HepG2 (cell line): ENCODE data around the gene BACH1. TPM values are rescaled to one million over a fixed set of nuclear protein-coding genes. Genes with fewer than 3 reads are reported as not detected.

Experiments used
- ATAC-seq: fragments of 200-7000 bp; cut with Tn5 transposase; 3 replicates; pipeline ENCODE4 v1.9.1; 2020; ENCODE audit warnings: mild to moderate bottlenecking, moderate library complexity
- BruUV-seq: library from RNA; stranded (reverse); fragments of 400-500 nt; replicated peaks from 2 replicates; lab custom pipeline; 2021; lab: Mats Ljungman, UMichigan
- CTCF ChIA-PET: fragments of 300-600 bp; formaldehyde crosslinking; extraction: SDS; loops from one replicate; lab custom pipeline; 2021; ENCODE audit warnings: low total read pairs, inconsistent platforms, low intra/inter-chr PET ratio; lab: Yijun Ruan, JAX
- POLR2A ChIA-PET: fragments of 350-600 bp; sonication (Branson Sonifier 250); formaldehyde crosslinking; loops from one replicate; lab custom pipeline; 2020; ENCODE audit warnings: antibody characterized with exemption, inconsistent platforms; lab: Yijun Ruan, JAX
- DNase-seq: peaks from one replicate; pipeline ENCODE4 v3.0.0-alpha.2; 2015; ENCODE audit warnings: low spot score
- FAIRE-seq: peaks from 3 replicates; lab custom pipeline; 2011; peaks lifted over from hg19 to GRCh38; lab: Jason Lieb, UNC
- H2AFZ ChIP-seq: one replicate; pipeline ENCODE4 v1.6.1; 2011; ENCODE audit warnings: low read length, inconsistent platforms
- H3K27ac ChIP-seq: fragments of 300-600 bp; 3 replicates; pipeline ENCODE4 v1.8.0; 2011; ENCODE audit warnings: mixed run types, mild to moderate bottlenecking, mixed read lengths, low read length, inconsistent platforms; ENCODE audit not compliant: insufficient read depth; ENCODE audit errors: extremely low read length
- H3K27me3 ChIP-seq, 2 experiments: fragments of 200-600 bp in 1 of 2; 2 replicates in 1 of 2; 3 replicates in 1 of 2; pipeline versions ENCODE4 v1.6.0 to v1.8.0; 2011; ENCODE audit warnings: low read length in 2 of 2, mild to moderate bottlenecking in 2 of 2, moderate library complexity in 2 of 2, inconsistent platforms in 1 of 2; ENCODE audit not compliant: insufficient read depth in 2 of 2, control insufficient read depth in 1 of 2
- H3K36me3 ChIP-seq, 2 experiments: fragments of 200-600 bp in 1 of 2; replicated peaks in 1 of 2; 2 replicates in 1 of 2; 3 replicates in 1 of 2; pipeline versions ENCODE4 v1.5.1 to v1.8.0; 2011; ENCODE audit warnings: low read length in 2 of 2, inconsistent platforms in 1 of 2; ENCODE audit not compliant: insufficient read depth in 2 of 2, control insufficient read depth in 1 of 2
- H3K4me1 ChIP-seq: 2 replicates; pipeline ENCODE4 v1.5.1; 2012; ENCODE audit warnings: low read length, inconsistent platforms; ENCODE audit not compliant: insufficient read depth
- H3K4me2 ChIP-seq: 2 replicates; pipeline ENCODE4 v1.6.0; 2011; ENCODE audit warnings: low read depth, low read length, inconsistent platforms
- H3K4me3 ChIP-seq, 3 experiments: fragments of 200-600 bp in 1 of 3; sonication (generic), shearing (Covaris generic) in 1 of 3; replicated peaks in 1 of 3; 2 replicates each; pipeline ENCODE4 v1.5.1; 2011 to 2016; ENCODE audit warnings: low read length in 3 of 3, inconsistent platforms in 2 of 3, low read depth in 2 of 3, mild to moderate bottlenecking in 2 of 3, control low read depth in 1 of 3, mixed read lengths in 1 of 3; ENCODE audit not compliant: insufficient read depth in 1 of 3
- H3K79me2 ChIP-seq: one replicate; pipeline ENCODE4 v1.6.1; 2011; ENCODE audit warnings: low read length, inconsistent platforms; ENCODE audit not compliant: insufficient read depth
- H3K9ac ChIP-seq: 2 replicates; pipeline ENCODE4 v1.6.0; 2011; ENCODE audit warnings: mild to moderate bottlenecking, low read depth, low read length, inconsistent platforms; ENCODE audit not compliant: insufficient read depth
- H3K9me3 ChIP-seq: 2 replicates; pipeline ENCODE4 v1.5.1; 2012; ENCODE audit warnings: mild to moderate bottlenecking, low read length
- H4K20me1 ChIP-seq: 2 replicates; pipeline ENCODE4 v1.6.0; 2011; ENCODE audit warnings: inconsistent platforms, mild to moderate bottlenecking, low read length, moderate library complexity; ENCODE audit not compliant: insufficient read depth
- AHR ChIP-seq: IDR thresholded peaks from 2 replicates; pipeline ENCODE4 v1.6.1; 2018; ENCODE audit warnings: missing genetic modification reagents, missing compliant biosample characterization
- CBX2 ChIP-seq, 2 experiments: fragments of 200-600 bp in 1 of 2; sonication (generic); formaldehyde crosslinking in 1 of 2; IDR thresholded peaks; 2 replicates each; pipeline versions ENCODE4 v1.7.0 to v1.8.1; 2018 to 2022; ENCODE audit warnings: low read depth in 2 of 2, low read length in 1 of 2, mild to moderate bottlenecking in 1 of 2, missing genetic modification reagents in 1 of 2
- SNRNP70 ChIP-seq: fragments of 200-400 bp; formaldehyde crosslinking; IDR thresholded peaks from 2 replicates; pipeline ENCODE4 v1.6.1; 2017; ENCODE audit warnings: mild to moderate bottlenecking, low read depth, low read length, moderate library complexity
- ZNF20 ChIP-seq: sonication (generic); formaldehyde crosslinking; IDR thresholded peaks from 2 replicates; pipeline ENCODE4 v1.4.0; 2020; ENCODE audit warnings: mild to moderate bottlenecking, moderate library complexity, missing genetic modification reagents
- ZSCAN30 ChIP-seq: sonication (generic); formaldehyde crosslinking; IDR thresholded peaks from 2 replicates; pipeline ENCODE4 v1.5.0; 2020; ENCODE audit warnings: mild to moderate bottlenecking, missing genetic modification reagents
- WGBS: methylation state at CpG from one replicate; pipeline ENCODE4 v1.1.6; 2017; ENCODE audit warnings: low lambda C conversion rate; 5-methylcytosine and 5-hydroxymethylcytosine counted together
- in situ Hi-C: cut with HindIII; loops from 2 replicates; pipeline ENCODE4 v1.10.0; 2017; ENCODE audit warnings: low pct_unique_long_range_greater_than_20kb; ENCODE audit not compliant: extremely low pct_ligation_motif_present
- intact Hi-C: fragments of 100-400 bp; cut with micrococcal nuclease; formaldehyde crosslinking; loops from one replicate; pipeline ENCODE4 v1.10.0; 2022; ENCODE audit not compliant: unreplicated experiment
- polyA plus RNA-seq, 8 experiments: library from polyadenylated mRNA; depleted of rRNA in 3 of 8; stranded (reverse) in 7 of 8; unstranded in 1 of 8; fragments of >200 nt; fragmentation: Illumina TruSeq in 4 of 8; extraction: Trizol in 4 of 8; gene quantifications; 2 replicates each; pipeline versions ENCODE4 v1.2.1 to v1.2.3, GENCODE V29; 2011 to 2016; ENCODE audit warnings: low read depth in 4 of 8, missing spikeins in 1 of 8, mixed read lengths in 1 of 8; ENCODE audit not compliant: insufficient read depth in 1 of 8
- total RNA-seq, 5 experiments: library from RNA; depleted of rRNA; stranded (reverse); fragments of >200 nt; fragmentation: Illumina TruSeq; extraction: Trizol; gene quantifications; 2 replicates each; pipeline ENCODE4 v1.2.3, GENCODE V29; 2016; ENCODE audit warnings: low read depth in 1 of 5
- TF ChIP-seq, protein P1 (sequence below): sonication (generic); formaldehyde crosslinking; IDR thresholded peaks from 2 replicates; pipeline ENCODE4 v1.4.0; 2020; ENCODE audit warnings: missing genetic modification reagents, borderline replicate concordance
- TF ChIP-seq, protein P2 (sequence below): sonication (generic); formaldehyde crosslinking; IDR thresholded peaks from 2 replicates; pipeline ENCODE4 v1.4.0; 2020; ENCODE audit warnings: mild to moderate bottlenecking, missing genetic modification reagents, borderline replicate concordance
- TF ChIP-seq, protein P3 (sequence below): sonication (generic); formaldehyde crosslinking; conservative IDR thresholded peaks from 2 replicates; pipeline ENCODE4 v1.5.0; 2020; ENCODE audit warnings: missing genetic modification reagents
- TF ChIP-seq, protein P4 (sequence below): sonication (generic); formaldehyde crosslinking; IDR thresholded peaks from 2 replicates; pipeline ENCODE4 v1.8.1; 2022; ENCODE audit warnings: low read depth, mild to moderate bottlenecking, missing genetic modification reagents

Gene BACH1
- total and polyA plus RNA-seq, 2 of the 13 experiments (the other 11 are each of a cell fraction or from before 2014, with no cell fraction given): 16.5 to 51.7 TPM

DNA sequence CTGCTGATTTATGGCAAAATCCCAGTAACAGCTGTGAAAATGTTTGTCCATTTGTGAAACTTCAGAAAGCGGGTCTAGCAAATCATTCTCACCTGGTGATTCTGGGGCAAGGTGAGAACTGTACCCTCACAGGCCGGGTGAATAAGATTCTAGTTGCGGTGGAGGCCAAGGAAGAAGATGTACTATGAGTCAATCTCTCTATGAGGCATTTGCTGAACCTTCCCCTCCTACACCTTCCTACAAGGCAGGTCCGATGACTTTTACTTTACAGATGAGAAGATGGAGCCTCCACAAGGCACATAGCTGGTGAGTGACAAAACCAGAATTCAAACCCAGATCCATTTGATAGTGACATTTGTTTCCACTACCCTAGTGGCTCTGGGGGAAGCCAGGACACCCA, 72.7 kb downstream of the BACH1 start (continued):
- TF ChIP-seq, protein P1, sequence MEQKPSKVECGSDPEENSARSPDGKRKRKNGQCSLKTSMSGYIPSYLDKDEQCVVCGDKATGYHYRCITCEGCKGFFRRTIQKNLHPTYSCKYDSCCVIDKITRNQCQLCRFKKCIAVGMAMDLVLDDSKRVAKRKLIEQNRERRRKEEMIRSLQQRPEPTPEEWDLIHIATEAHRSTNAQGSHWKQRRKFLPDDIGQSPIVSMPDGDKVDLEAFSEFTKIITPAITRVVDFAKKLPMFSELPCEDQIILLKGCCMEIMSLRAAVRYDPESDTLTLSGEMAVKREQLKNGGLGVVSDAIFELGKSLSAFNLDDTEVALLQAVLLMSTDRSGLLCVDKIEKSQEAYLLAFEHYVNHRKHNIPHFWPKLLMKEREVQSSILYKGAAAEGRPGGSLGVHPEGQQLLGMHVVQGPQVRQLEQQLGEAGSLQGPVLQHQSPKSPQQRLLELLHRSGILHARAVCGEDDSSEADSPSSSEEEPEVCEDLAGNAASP (CRISPR knock-in tag): no peak
- no peak for TF ChIP-seq SNRNP70
- TF ChIP-seq, protein P2, sequence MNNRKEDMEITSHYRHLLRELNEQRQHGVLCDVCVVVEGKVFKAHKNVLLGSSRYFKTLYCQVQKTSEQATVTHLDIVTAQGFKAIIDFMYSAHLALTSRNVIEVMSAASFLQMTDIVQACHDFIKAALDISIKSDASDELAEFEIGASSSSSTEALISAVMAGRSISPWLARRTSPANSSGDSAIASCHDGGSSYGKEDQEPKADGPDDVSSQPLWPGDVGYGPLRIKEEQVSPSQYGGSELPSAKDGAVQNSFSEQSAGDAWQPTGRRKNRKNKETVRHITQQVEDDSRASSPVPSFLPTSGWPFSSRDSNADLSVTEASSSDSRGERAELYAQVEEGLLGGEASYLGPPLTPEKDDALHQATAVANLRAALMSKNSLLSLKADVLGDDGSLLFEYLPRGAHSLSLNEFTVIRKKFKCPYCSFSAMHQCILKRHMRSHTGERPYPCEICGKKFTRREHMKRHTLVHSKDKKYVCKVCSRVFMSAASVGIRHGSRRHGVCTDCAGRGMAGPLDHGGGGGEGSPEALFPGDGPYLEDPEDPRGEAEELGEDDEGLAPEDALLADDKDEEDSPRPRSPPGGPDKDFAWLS: no peak
- TF ChIP-seq, protein P3, sequence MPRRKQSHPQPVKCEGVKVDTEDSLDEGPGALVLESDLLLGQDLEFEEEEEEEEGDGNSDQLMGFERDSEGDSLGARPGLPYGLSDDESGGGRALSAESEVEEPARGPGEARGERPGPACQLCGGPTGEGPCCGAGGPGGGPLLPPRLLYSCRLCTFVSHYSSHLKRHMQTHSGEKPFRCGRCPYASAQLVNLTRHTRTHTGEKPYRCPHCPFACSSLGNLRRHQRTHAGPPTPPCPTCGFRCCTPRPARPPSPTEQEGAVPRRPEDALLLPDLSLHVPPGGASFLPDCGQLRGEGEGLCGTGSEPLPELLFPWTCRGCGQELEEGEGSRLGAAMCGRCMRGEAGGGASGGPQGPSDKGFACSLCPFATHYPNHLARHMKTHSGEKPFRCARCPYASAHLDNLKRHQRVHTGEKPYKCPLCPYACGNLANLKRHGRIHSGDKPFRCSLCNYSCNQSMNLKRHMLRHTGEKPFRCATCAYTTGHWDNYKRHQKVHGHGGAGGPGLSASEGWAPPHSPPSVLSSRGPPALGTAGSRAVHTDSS: no peak

DNA sequence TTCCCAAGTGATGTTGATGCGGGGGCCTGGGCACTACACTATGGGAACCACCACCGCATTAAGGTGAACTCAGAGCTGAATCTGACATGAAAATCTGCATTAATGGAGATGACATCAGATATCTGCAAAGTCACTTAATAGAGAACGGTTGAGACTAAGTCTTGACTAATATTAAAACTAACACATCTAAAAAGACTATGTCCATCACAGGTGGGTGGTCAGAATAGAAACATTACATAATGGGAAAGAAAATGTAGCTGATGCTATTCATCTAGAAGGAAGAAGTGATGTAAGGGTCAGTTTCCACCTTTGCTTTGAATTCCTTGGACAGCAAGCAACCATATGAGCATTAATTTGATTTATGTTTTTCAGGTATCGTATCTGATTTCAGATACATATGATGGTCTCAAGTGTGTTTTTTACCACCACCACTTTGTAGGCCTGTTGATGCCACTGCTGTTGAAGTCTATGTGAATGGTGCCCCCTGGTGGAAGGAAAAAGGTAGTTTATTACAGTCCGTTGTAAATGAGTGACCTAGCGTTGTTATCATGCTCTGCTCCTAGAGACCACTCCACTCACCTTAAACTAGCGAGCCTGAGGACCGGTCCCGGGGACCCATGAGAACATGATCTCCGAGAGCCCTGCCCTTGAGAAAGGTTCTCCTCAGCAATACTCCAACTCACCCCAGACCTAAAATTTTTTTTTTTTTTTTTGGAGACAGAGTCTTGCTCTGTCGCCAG, 73.5 kb downstream of the BACH1 start:
- FAIRE-seq: peak; percentile 77
- 58% methylated on average over 11 of the region's 11 CpGs for WGBS
- H2AFZ ChIP-seq: no peak overlapping the region
- ATAC-seq: peak; percentile 94
- H4K20me1 ChIP-seq: no peaks in the 10 kb centered on the region
- no peak overlapping the region for H3K9ac ChIP-seq
- H3K27me3 ChIP-seq: no peaks in the 10 kb centered on the region
- H3K79me2 ChIP-seq: no peaks in the 10 kb centered on the region
- in situ Hi-C loops (loop anchor here (10.0 kb wide), 1 partner anchor 207 kb away; no protein-coding TSS in a partner anchor), intact Hi-C loops (loop anchor here (1.0 to 10.0 kb wide), 3 partner anchors 208 to 473 kb away; no protein-coding TSS in a partner anchor)
- H3K4me3 ChIP-seq: no peak overlapping the region
- peaks cover 1 to 9% of the 10 kb centered on the region in 2 experiments; a peak in 1 of 5 replicates for H3K36me3 ChIP-seq
- no peak overlapping the region for H3K4me2 ChIP-seq
- POLR2A ChIA-PET: no interaction called here
- CTCF ChIA-PET: interaction anchor here (1.1 to 2.3 kb wide), 3 partner anchors 208 to 283 kb away, joined by 3 to 21 read pairs (median 19); no protein-coding TSS in a partner anchor
- BruUV-seq: no TSS peak
- peak; percentile 78 for DNase-seq
- no peak overlapping the region for H3K27ac ChIP-seq
- no peaks in the 10 kb centered on the region for H3K4me1 ChIP-seq
- no peaks in the 10 kb centered on the region for H3K9me3 ChIP-seq
- no peak for TF ChIP-seq ZNF20 (CRISPR knock-in tag)
- TF ChIP-seq ZSCAN30: no peak
- no peak for TF ChIP-seq AHR
- TF ChIP-seq, protein P4, sequence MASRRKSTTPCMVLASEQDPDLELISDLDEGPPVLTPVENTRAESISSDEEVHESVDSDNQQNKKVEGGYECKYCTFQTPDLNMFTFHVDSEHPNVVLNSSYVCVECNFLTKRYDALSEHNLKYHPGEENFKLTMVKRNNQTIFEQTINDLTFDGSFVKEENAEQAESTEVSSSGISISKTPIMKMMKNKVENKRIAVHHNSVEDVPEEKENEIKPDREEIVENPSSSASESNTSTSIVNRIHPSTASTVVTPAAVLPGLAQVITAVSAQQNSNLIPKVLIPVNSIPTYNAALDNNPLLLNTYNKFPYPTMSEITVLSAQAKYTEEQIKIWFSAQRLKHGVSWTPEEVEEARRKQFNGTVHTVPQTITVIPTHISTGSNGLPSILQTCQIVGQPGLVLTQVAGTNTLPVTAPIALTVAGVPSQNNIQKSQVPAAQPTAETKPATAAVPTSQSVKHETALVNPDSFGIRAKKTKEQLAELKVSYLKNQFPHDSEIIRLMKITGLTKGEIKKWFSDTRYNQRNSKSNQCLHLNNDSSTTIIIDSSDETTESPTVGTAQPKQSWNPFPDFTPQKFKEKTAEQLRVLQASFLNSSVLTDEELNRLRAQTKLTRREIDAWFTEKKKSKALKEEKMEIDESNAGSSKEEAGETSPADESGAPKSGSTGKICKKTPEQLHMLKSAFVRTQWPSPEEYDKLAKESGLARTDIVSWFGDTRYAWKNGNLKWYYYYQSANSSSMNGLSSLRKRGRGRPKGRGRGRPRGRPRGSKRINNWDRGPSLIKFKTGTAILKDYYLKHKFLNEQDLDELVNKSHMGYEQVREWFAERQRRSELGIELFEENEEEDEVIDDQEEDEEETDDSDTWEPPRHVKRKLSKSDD (CRISPR knock-in tag): no peak
- TF ChIP-seq CBX2 (IDR thresholded peaks at IDR 0.05; ENCODE audit: low read depth, low read length): no peak
- no peak for TF ChIP-seq CBX2 (CRISPR knock-in tag; IDR thresholded peaks at IDR 0.05; ENCODE audit: low read depth)
